H1 (cell line): Measurements from ENCODE around the gene ATM. TPM values are rescaled to one million over a fixed set of nuclear protein-coding genes. Genes with fewer than 3 reads are reported as not detected.

Experiments
- CTCF ChIA-PET: fragments of 300-600 bp; sonication (Branson Sonifier 250); formaldehyde crosslinking; loops from one replicate; lab custom pipeline; 2021; ENCODE audit not compliant: partially characterized antibody; lab: Charles Lee
- POLR2A ChIA-PET: fragments of 300-600 bp; sonication (Branson Sonifier 250); formaldehyde crosslinking; loops from one replicate; lab custom pipeline; 2021; ENCODE audit warnings: inconsistent platforms; ENCODE audit not compliant: partially characterized antibody; lab: Charles Lee
- DNase-seq, 2 experiments: peaks; one replicate each; pipeline versions ENCODE4 v3.0.0 to v3.0.0-alpha.2; 2010 to 2022; ENCODE audit warnings: low spot score in 2 of 2, low read depth in 1 of 2, mixed read lengths in 1 of 2
- FAIRE-seq: peaks from 2 replicates; lab custom pipeline; 2011; peaks lifted over from hg19 to GRCh38; lab: Jason Lieb, UNC
- H2AFZ ChIP-seq: 2 replicates; pipeline ENCODE4 v1.8.1; 2012; ENCODE audit warnings: low read length, inconsistent platforms
- H2AK5ac ChIP-seq: 2 replicates; pipeline ENCODE4 v1.6.1; 2013; ENCODE audit warnings: low read depth, low read length
- H2BK120ac ChIP-seq: replicated peaks from 2 replicates; pipeline ENCODE3; 2013; ENCODE audit warnings: low read depth, low read length, inconsistent platforms
- H2BK12ac ChIP-seq: 2 replicates; pipeline ENCODE4 v1.6.1; 2013; ENCODE audit warnings: low read depth, low read length
- H2BK15ac ChIP-seq: 2 replicates; pipeline ENCODE4 v1.6.1; 2013; ENCODE audit warnings: low read length
- H2BK20ac ChIP-seq: 2 replicates; pipeline ENCODE4 v1.6.1; 2013; ENCODE audit warnings: low read length
- H2BK5ac ChIP-seq: 2 replicates; pipeline ENCODE4 v1.6.1; 2013; ENCODE audit warnings: low read depth, low read length
- H3K14ac ChIP-seq: 2 replicates; pipeline ENCODE4 v1.6.1; 2013; ENCODE audit warnings: inconsistent platforms; ENCODE audit not compliant: insufficient read length
- H3K18ac ChIP-seq: 2 replicates; pipeline ENCODE4 v1.6.1; 2013; ENCODE audit warnings: low read length; ENCODE audit errors: extremely low read depth
- H3K23ac ChIP-seq: 2 replicates; pipeline ENCODE4 v1.6.1; 2013; ENCODE audit warnings: inconsistent platforms; ENCODE audit not compliant: insufficient read length
- H3K23me2 ChIP-seq: 2 replicates; pipeline ENCODE4 v1.6.1; 2013; ENCODE audit warnings: low read depth, low read length
- H3K27ac ChIP-seq: 2 replicates; pipeline ENCODE4 v1.6.1; 2011; ENCODE audit warnings: low read depth, low read length, inconsistent platforms
- H3K27me3 ChIP-seq, 4 experiments: replicated peaks in 1 of 4; 1 replicate in 1 of 4; 2 replicates in 3 of 4; pipeline versions ENCODE4 v1.6.1 to v1.8.1; 2011 to 2013; ENCODE audit warnings: low read length in 3 of 4, mild to moderate bottlenecking in 3 of 4, inconsistent platforms in 2 of 4, mixed read lengths in 2 of 4, moderate library complexity in 1 of 4; ENCODE audit not compliant: control insufficient read depth in 3 of 4, insufficient read depth in 3 of 4; ENCODE audit errors: extremely low read depth in 1 of 4
- H3K36me3 ChIP-seq, 4 experiments: 2 replicates each; pipeline versions ENCODE4 v1.6.1 to v1.8.1; 2011 to 2013; ENCODE audit warnings: mild to moderate bottlenecking in 4 of 4, low read length in 3 of 4, moderate library complexity in 2 of 4, control low read depth in 1 of 4, inconsistent platforms in 1 of 4; ENCODE audit not compliant: insufficient read depth in 4 of 4, control insufficient read depth in 2 of 4
- H3K4ac ChIP-seq: replicated peaks from 2 replicates; pipeline ENCODE3; 2013; ENCODE audit warnings: low read length, low read depth, mixed read lengths, inconsistent platforms; ENCODE audit not compliant: insufficient read length
- H3K4me1 ChIP-seq, 4 experiments: replicated peaks in 1 of 4; 1 replicate in 1 of 4; 2 replicates in 3 of 4; pipeline versions ENCODE4 v1.6.1 to v1.8.1; 2011 to 2013; ENCODE audit warnings: low read length in 3 of 4, inconsistent platforms in 2 of 4, mixed read lengths in 1 of 4; ENCODE audit not compliant: insufficient read depth in 4 of 4, control insufficient read depth in 3 of 4
- H3K4me2 ChIP-seq, 2 experiments: 2 replicates each; pipeline versions ENCODE4 v1.6.1 to v1.8.1; 2011 to 2013; ENCODE audit warnings: low read depth in 2 of 2, low read length in 2 of 2, control low read depth in 1 of 2, inconsistent platforms in 1 of 2, mild to moderate bottlenecking in 1 of 2; ENCODE audit not compliant: insufficient read depth in 1 of 2
- H3K4me3 ChIP-seq, 4 experiments: fragments of 200-600, 300-600 bp in 1 of 4; sonication (generic), shearing (Covaris generic), sonication (Bioruptor Twin) in 1 of 4; 2 replicates each; pipeline versions ENCODE4 v1.5.1 to v1.8.1; 2011 to 2016; ENCODE audit warnings: low read length in 4 of 4, low read depth in 3 of 4, control low read depth in 2 of 4, inconsistent platforms in 2 of 4, mild to moderate bottlenecking in 2 of 4, mixed read lengths in 1 of 4, moderate library complexity in 1 of 4; ENCODE audit not compliant: insufficient read depth in 2 of 4; ENCODE audit errors: extremely low read depth in 1 of 4
- H3K56ac ChIP-seq: replicated peaks from 2 replicates; pipeline ENCODE3; 2013; ENCODE audit warnings: low read depth, mild to moderate bottlenecking, mixed read lengths, low read length, inconsistent platforms; ENCODE audit not compliant: insufficient read length
- H3K79me1 ChIP-seq: 2 replicates; pipeline ENCODE4 v1.6.1; 2013; ENCODE audit warnings: low read depth, low read length, control low read depth
- H3K79me2 ChIP-seq, 2 experiments: 2 replicates each; pipeline versions ENCODE4 v1.6.1 to v1.8.1; 2012 to 2013; ENCODE audit warnings: low read length in 2 of 2, mild to moderate bottlenecking in 2 of 2, inconsistent platforms in 1 of 2; ENCODE audit not compliant: insufficient read depth in 2 of 2, control insufficient read depth in 1 of 2
- H3K9ac ChIP-seq, 4 experiments: replicated peaks in 1 of 4; 1 replicate in 1 of 4; 2 replicates in 3 of 4; pipeline versions ENCODE4 v1.6.1 to v1.8.1; 2011 to 2013; ENCODE audit warnings: low read depth in 3 of 4, low read length in 3 of 4, control low read depth in 2 of 4, mild to moderate bottlenecking in 2 of 4, moderate library complexity in 2 of 4, inconsistent platforms in 1 of 4; ENCODE audit errors: extremely low read depth in 1 of 4
- H3K9me3 ChIP-seq, 2 experiments: 2 replicates each; pipeline versions ENCODE4 v1.6.1 to v1.8.1; 2012 to 2013; ENCODE audit warnings: mild to moderate bottlenecking in 2 of 2, moderate library complexity in 2 of 2, control low read depth in 1 of 2, inconsistent platforms in 1 of 2, low read depth in 1 of 2, low read length in 1 of 2, mixed read lengths in 1 of 2; ENCODE audit not compliant: insufficient read depth in 2 of 2
- H4K20me1 ChIP-seq, 2 experiments: replicated peaks in 1 of 2; 2 replicates each; pipeline versions ENCODE3 to v1.8.1; 2011 to 2013; ENCODE audit warnings: inconsistent platforms in 2 of 2, low read length in 2 of 2, mild to moderate bottlenecking in 1 of 2; ENCODE audit not compliant: insufficient read depth in 2 of 2, control insufficient read depth in 1 of 2
- H4K5ac ChIP-seq: 2 replicates; pipeline ENCODE4 v1.6.1; 2013; ENCODE audit warnings: low read length, low read depth, mixed read lengths, inconsistent platforms; ENCODE audit not compliant: insufficient read length
- H4K8ac ChIP-seq: 2 replicates; pipeline ENCODE4 v1.8.0; 2013; ENCODE audit warnings: mild to moderate bottlenecking, moderate library complexity, low read length, inconsistent platforms; ENCODE audit not compliant: insufficient read depth; ENCODE audit errors: extremely low read depth
- H4K91ac ChIP-seq: replicated peaks from 2 replicates; pipeline ENCODE3; 2013; ENCODE audit warnings: low read length, mixed read lengths, inconsistent platforms; ENCODE audit not compliant: insufficient read length
- CTCF ChIP-seq, 3 experiments: IDR thresholded peaks; 1 replicate in 2 of 3; 2 replicates in 1 of 3; pipeline versions ENCODE4 v1.5.1 to v1.6.1; 2011; ENCODE audit warnings: low read length in 3 of 3, mild to moderate bottlenecking in 3 of 3, inconsistent platforms in 2 of 3, low read depth in 1 of 3, moderate library complexity in 1 of 3; ENCODE audit not compliant: insufficient read depth in 1 of 3; ENCODE audit errors: control extremely low read depth in 1 of 3
- EGR1 ChIP-seq: IDR thresholded peaks from 2 replicates; pipeline ENCODE4 v1.6.1; 2011; ENCODE audit warnings: low read depth, low read length, borderline replicate concordance
- EZH2 ChIP-seq: fragments of 200-600 bp; sonication (generic); IDR thresholded peaks from 2 replicates; pipeline ENCODE4 v1.7.1; 2012; ENCODE audit warnings: low read depth, mild to moderate bottlenecking, moderate library complexity, low read length, inconsistent platforms; ENCODE audit not compliant: severe bottlenecking
- JUND ChIP-seq: IDR thresholded peaks from 2 replicates; pipeline ENCODE4 v1.6.1; 2011; ENCODE audit warnings: mild to moderate bottlenecking, improper control_type of control experiment, low read length
- MAFK ChIP-seq: IDR thresholded peaks from 2 replicates; pipeline ENCODE4 v1.6.1; 2012; ENCODE audit warnings: low read depth, mild to moderate bottlenecking, improper control_type of control experiment, low read length
- NANOG ChIP-seq: IDR thresholded peaks from 2 replicates; pipeline ENCODE4 v1.6.1; 2011; ENCODE audit warnings: low read length, low read depth, mild to moderate bottlenecking, inconsistent platforms; ENCODE audit not compliant: insufficient read depth, poor library complexity, severe bottlenecking
- PHF8 ChIP-seq: fragments of 200-600 bp; sonication (generic); conservative IDR thresholded peaks from 2 replicates; pipeline ENCODE4 v1.7.1; 2012; ENCODE audit warnings: low read depth, mild to moderate bottlenecking, inconsistent platforms, low read length, moderate library complexity
- POLR2AphosphoS5 ChIP-seq: IDR thresholded peaks from 2 replicates; pipeline ENCODE4 v1.6.1; 2011; ENCODE audit warnings: low read depth, low read length
- RFX5 ChIP-seq: IDR thresholded peaks from 2 replicates; pipeline ENCODE4 v1.6.1; 2011; ENCODE audit warnings: low read depth, low read length, improper control_type of control experiment, borderline replicate concordance
- SIRT6 ChIP-seq: IDR thresholded peaks from one replicate; pipeline ENCODE4 v1.7.1; 2012; ENCODE audit warnings: low read length, inconsistent platforms
- ZNF274 ChIP-seq: IDR thresholded peaks from 2 replicates; pipeline ENCODE4 v1.7.0; 2012; ENCODE audit warnings: low read length, borderline replicate concordance; ENCODE audit errors: extremely low read depth
- WGBS, 2 experiments: shearing (Covaris generic) in 1 of 2; methylation state at CpG; one replicate each; pipeline versions ENCODE4 v1.1.6 to v1.1.7; 2013 to 2015; ENCODE audit warnings: low lambda C conversion rate in 2 of 2, mixed read lengths in 2 of 2, inconsistent platforms in 1 of 2, low coverage in 1 of 2, missing lambda C conversion rate in 1 of 2; ENCODE audit not compliant: insufficient replicate concordance in 2 of 2, insufficient coverage in 1 of 2, insufficient read length in 1 of 2; ENCODE audit errors: extremely low coverage in 1 of 2, missing lambda C conversion rate in 1 of 2; 5-methylcytosine and 5-hydroxymethylcytosine counted together
- polyA plus RNA-seq, 7 experiments: library from polyadenylated mRNA; depleted of rRNA in 3 of 7; stranded (reverse) in 5 of 7; unstranded in 2 of 7; fragments of >200 nt in 5 of 7; fragments of 200-250 nt in 2 of 7; gene quantifications; 1 replicate in 5 of 7; 2 replicates in 1 of 7; 4 replicates in 1 of 7; pipeline versions ENCODE4 v1.2.1 to v1.2.3, GENCODE V29; 2011 to 2013; ENCODE audit warnings: missing spikeins in 2 of 7, mixed read lengths in 2 of 7
- total RNA-seq: library from RNA; stranded (reverse); fragmentation: NEBNext Ultra II Directional; extraction: Animal tissue kit (Norgen Biotek cat#: 25700); gene quantifications from 2 replicates; pipeline ENCODE4 v1.2.1, GENCODE V29; 2021
- TF ChIP-seq, protein P1 (sequence below): IDR thresholded peaks from 2 replicates; pipeline ENCODE4 v1.6.1; 2012; ENCODE audit warnings: inconsistent platforms

ATM gene
- total and polyA plus RNA-seq, 2 of the 8 experiments (the other 6 are each of a cell fraction or from before 2014, with no cell fraction given): 14.9 to 55.4 TPM

- H3K9me3 ChIP-seq: no peaks in the 10 kb centered on the region
- no peak overlapping the region for H3K18ac ChIP-seq
- H3K27ac ChIP-seq: no peak overlapping the region
- no peak overlapping the region for H3K4me3 ChIP-seq
- no peak overlapping the region for H4K91ac ChIP-seq
- no peak overlapping the region for H2BK15ac ChIP-seq
- WGBS, 2 experiments: 96% methylated on average over 2 of the region's 2 CpGs; no CpG with 5 or more reads in 1 of the 2 experiments
- H4K8ac ChIP-seq: no peak overlapping the region
- H2BK5ac ChIP-seq: no peak overlapping the region
- H3K79me2 ChIP-seq: no peaks in the 10 kb centered on the region
- peaks cover 0 to 1% (median 0%) of the 10 kb centered on the region in 4 experiments; a peak in 1 of 7 replicates for H3K27me3 ChIP-seq
- FAIRE-seq (no peak), DNase-seq (no peak)
- H3K23me2 ChIP-seq: no peaks in the 10 kb centered on the region
- no peak overlapping the region for H3K9ac ChIP-seq
- no peak overlapping the region for H3K14ac ChIP-seq
- H3K36me3 ChIP-seq: peaks cover 4 to 37% (median 20%) of the 10 kb centered on the region in 4 experiments; a peak in 6 of 8 replicates
- no peak overlapping the region for H3K56ac ChIP-seq
- no peak overlapping the region for H2AK5ac ChIP-seq
- no peaks in the 10 kb centered on the region for H4K20me1 ChIP-seq
- H3K79me1 ChIP-seq: no peaks in the 10 kb centered on the region
- CTCF ChIA-PET: interaction anchor here (0.6 kb wide), 1 partner anchor 364 kb away, joined by 3 read pairs; no protein-coding TSS in a partner anchor
- no peak overlapping the region for H4K5ac ChIP-seq
- H3K4ac ChIP-seq: no peak overlapping the region
- H2BK20ac ChIP-seq: no peak overlapping the region
- no peaks in the 10 kb centered on the region for H3K4me1 ChIP-seq
- POLR2A ChIA-PET: no interaction called here
- H3K4me2 ChIP-seq: no peak overlapping the region
- no peak overlapping the region for H2AFZ ChIP-seq
- no peak overlapping the region for H2BK120ac ChIP-seq
- no peak overlapping the region for H2BK12ac ChIP-seq
- no peak overlapping the region for H3K23ac ChIP-seq
- TF ChIP-seq, protein P1, sequence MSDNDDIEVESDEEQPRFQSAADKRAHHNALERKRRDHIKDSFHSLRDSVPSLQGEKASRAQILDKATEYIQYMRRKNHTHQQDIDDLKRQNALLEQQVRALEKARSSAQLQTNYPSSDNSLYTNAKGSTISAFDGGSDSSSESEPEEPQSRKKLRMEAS: no peak
- TF ChIP-seq ZNF274: no peak
- TF ChIP-seq MAFK: no peak
- no peak for TF ChIP-seq CTCF (IDR thresholded peaks at IDR 0.05; ENCODE audit: control extremely low read depth in 1 of 3, insufficient read depth in 1 of 3, low read depth in 1 of 3, low read length in 3 of 3)
- TF ChIP-seq SIRT6: no peak
- TF ChIP-seq RFX5: no peak
- no peak for TF ChIP-seq EGR1
- TF ChIP-seq JUND: no peak
- no peak for TF ChIP-seq PHF8
- TF ChIP-seq NANOG: no peak
- TF ChIP-seq EZH2: no peak
- no peak for TF ChIP-seq POLR2AphosphoS5
These were observed 24.0 kb downstream of the ATM start for GRCh38 chr11:108246885-108247284.
